Natural killer cell (primary cell): ENCODE measurements around the gene ZNRF3. TPM values are rescaled to one million over a fixed set of nuclear protein-coding genes. Genes with fewer than 3 reads are reported as not detected.
A peak's percentile ranks its signal among the peaks of the same experiment; 100 is the strongest.

Experiments used
- ATAC-seq, 3 donors: fragments of 150-1000 bp in 2 of 3; fragments of 200-7000 bp in 1 of 3; cut with Tn5 transposase; 1 replicate in 1 of 3; 2 replicates in 2 of 3; pipeline ENCODE4 v1.10.0; 2021; ENCODE audit warnings: mild to moderate bottlenecking in 2 of 3, moderate library complexity in 2 of 3
- DNase-seq, 2 donors: peaks; one replicate each; pipeline versions ENCODE4 v3.0.0 to v3.0.0-alpha.2; 2013 to 2021; ENCODE audit warnings: mixed read lengths in 1 of 2
- H3K27ac ChIP-seq: one replicate; pipeline ENCODE4 v1.5.1; 2013; ENCODE audit warnings: mild to moderate bottlenecking, low read length
- H3K27me3 ChIP-seq: one replicate; pipeline ENCODE4 v1.6.1; 2013; ENCODE audit warnings: low read length; ENCODE audit not compliant: control insufficient read depth, insufficient read depth
- H3K36me3 ChIP-seq: one replicate; pipeline ENCODE4 v1.6.1; 2013; ENCODE audit warnings: low read length; ENCODE audit not compliant: control insufficient read depth, insufficient read depth
- H3K4me1 ChIP-seq: one replicate; pipeline ENCODE4 v1.6.1; 2013; ENCODE audit warnings: low read length; ENCODE audit not compliant: control insufficient read depth, insufficient read depth
- H3K4me3 ChIP-seq: one replicate; pipeline ENCODE4 v1.5.1; 2013; ENCODE audit warnings: low read length
- H3K9me3 ChIP-seq: one replicate; pipeline ENCODE4 v1.6.1; 2013; ENCODE audit warnings: low read length; ENCODE audit not compliant: control insufficient read depth, insufficient read depth
- H3K27ac Mint-ChIP-seq, 2 donors: one replicate each; pipeline ENCODE4 v1.8.0; 2022; ENCODE audit warnings: mild to moderate bottlenecking in 2 of 2, mixed read lengths in 2 of 2, moderate library complexity in 1 of 2
- H3K27me3 Mint-ChIP-seq, 2 donors: one replicate each; pipeline ENCODE4 v1.8.0; 2022; ENCODE audit warnings: low read depth in 2 of 2, mixed read lengths in 2 of 2
- H3K36me3 Mint-ChIP-seq: one replicate; pipeline ENCODE4 v1.8.0; 2022; ENCODE audit warnings: mixed read lengths
- H3K4me1 Mint-ChIP-seq, 2 donors: one replicate each; pipeline ENCODE4 v1.8.0; 2022; ENCODE audit warnings: mixed read lengths in 2 of 2
- H3K4me3 Mint-ChIP-seq: one replicate; pipeline ENCODE4 v1.8.0; 2022; ENCODE audit warnings: mild to moderate bottlenecking, moderate library complexity, mixed read lengths
- H3K9me3 Mint-ChIP-seq, 2 donors: one replicate each; pipeline ENCODE4 v1.8.0; 2022; ENCODE audit warnings: mixed read lengths in 2 of 2
- CTCF ChIP-seq: fragments of 200-600 bp; IDR thresholded peaks from one replicate; pipeline ENCODE4 v1.8.0; 2022; ENCODE audit warnings: antibody characterized with exemption
- WGBS: methylation state at CpG from one replicate; pipeline ENCODE4 v1.1.7; 2013; ENCODE audit warnings: missing lambda C conversion rate; ENCODE audit not compliant: insufficient coverage; 5-methylcytosine and 5-hydroxymethylcytosine counted together
- intact Hi-C: fragments of 100-400 bp; cut with micrococcal nuclease; formaldehyde crosslinking; loops from one replicate; pipeline ENCODE4 v1.14.2; 2022
- total RNA-seq, 4 donors: library from RNA; stranded (reverse); fragments of 120-200 nt in 1 of 4; gene quantifications; one replicate each; pipeline versions ENCODE4 v1.2.3 to v1.2.4, GENCODE V29; 2013 to 2022

The ZNRF3 gene
- total RNA-seq, 3 donors from 2014 or later (not counting 1 experiment from before 2014, with no cell fraction given): 0.23 to 0.34 (median 0.33) TPM

- Histone ChIP-seq H3K27me3 (no peaks in the 10 kb centered on the region), H3K4me3 (no peak overlapping the region), H3K36me3 (no peaks in the 10 kb centered on the region), H3K9me3 (no peaks in the 10 kb centered on the region), H3K27ac (no peak overlapping the region), H3K4me1 (peaks cover 7% of the 10 kb centered on the region)
- peaks cover 10 to 16% of the 10 kb centered on the region in 2 donors for H3K4me1 Mint-ChIP-seq
- DNase-seq (no peak), ATAC-seq (no peak)
- H3K27me3 Mint-ChIP-seq: peaks cover 12 to 15% of the 10 kb centered on the region in 2 donors
- no peak for TF ChIP-seq CTCF
- intact Hi-C loops: loop anchor here (5.0 kb wide), 1 partner anchor 61 kb away; no protein-coding TSS in a partner anchor
- no peaks in the 10 kb centered on the region for H3K9me3 Mint-ChIP-seq
- no peak overlapping the region for H3K27ac Mint-ChIP-seq
- H3K4me3 Mint-ChIP-seq: no peak overlapping the region
- H3K36me3 Mint-ChIP-seq: no peaks in the 10 kb centered on the region
- WGBS: 100% methylated on average over 2 of the region's 2 CpGs
These were observed 13.2 kb downstream of the ZNRF3 start for GRCh38 chr22:28896611-28897010.

DNA sequence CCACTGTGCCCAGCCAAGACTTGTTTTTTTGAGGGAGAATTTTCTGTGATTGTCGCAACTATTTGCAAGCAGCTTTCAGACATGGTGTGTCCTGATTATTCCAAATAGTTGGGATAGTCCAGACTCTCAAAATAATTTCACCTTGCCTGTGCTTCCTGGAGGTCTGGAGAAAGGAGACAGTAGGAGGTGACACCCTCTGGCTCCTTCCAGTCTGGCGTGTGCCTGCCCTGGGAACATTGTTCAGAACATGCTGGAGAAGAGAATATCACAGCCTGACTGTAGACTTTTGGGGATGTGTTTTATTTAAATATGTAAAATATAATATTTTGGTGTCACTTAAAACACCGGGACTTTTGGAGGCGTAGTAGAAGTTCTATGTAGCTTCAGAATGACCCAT lies 14.9 kb downstream of the ZNRF3 start:
- Histone ChIP-seq H3K27ac (no peak overlapping the region), H3K4me1 (peaks cover 7% of the 10 kb centered on the region), H3K9me3 (no peaks in the 10 kb centered on the region), H3K36me3 (no peaks in the 10 kb centered on the region), H3K4me3 (no peak overlapping the region), H3K27me3 (no peaks in the 10 kb centered on the region)
- H3K4me1 Mint-ChIP-seq: peaks cover 10 to 16% of the 10 kb centered on the region in 2 donors
- ATAC-seq: no peak
- H3K9me3 Mint-ChIP-seq: no peaks in the 10 kb centered on the region
- DNase-seq: no peak
- intact Hi-C loops: loop anchor here (5.0 kb wide), 1 partner anchor 59 kb away; no protein-coding TSS in a partner anchor
- no peak for TF ChIP-seq CTCF
- peaks cover 10 to 15% of the 10 kb centered on the region in 2 donors for H3K27me3 Mint-ChIP-seq
- no peak overlapping the region for H3K27ac Mint-ChIP-seq
- 100% methylated on average over 4 of the region's 4 CpGs for WGBS
- no peaks in the 10 kb centered on the region for H3K36me3 Mint-ChIP-seq
- no peak overlapping the region for H3K4me3 Mint-ChIP-seq

DNA sequence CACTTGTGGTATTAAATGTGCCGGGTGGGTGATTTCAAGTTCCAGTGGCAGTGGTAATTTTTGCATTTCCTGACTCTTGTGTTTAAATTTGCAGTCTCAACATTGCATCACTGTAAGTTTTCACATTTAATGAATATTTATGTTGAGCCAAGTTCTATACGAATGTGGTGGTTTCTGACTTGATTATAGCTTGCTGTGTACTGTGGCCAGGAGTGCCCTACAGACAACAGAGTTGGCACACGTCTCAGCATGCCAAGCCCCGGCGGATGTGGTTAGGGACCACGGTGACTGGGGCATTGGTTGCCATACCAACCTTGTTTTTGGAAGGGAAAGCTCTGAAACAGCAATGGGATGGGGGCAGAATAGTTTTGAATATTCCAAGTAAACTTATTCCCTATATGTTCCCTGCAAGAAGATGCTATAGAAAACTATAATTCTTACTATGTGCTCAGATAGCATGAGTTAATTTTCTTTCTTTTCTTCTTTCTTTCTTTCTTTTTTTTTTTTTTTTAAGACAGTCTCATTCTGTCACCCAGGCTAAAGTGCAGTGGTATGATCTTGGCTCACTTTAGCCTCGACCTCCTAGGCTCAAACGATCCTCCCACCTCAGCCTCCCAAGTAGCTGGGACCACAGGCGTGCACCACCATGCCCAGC lies 16.0 kb downstream of the ZNRF3 start:
- H3K4me3 Mint-ChIP-seq: peak overlapping the region; percentile 17
- Histone ChIP-seq H3K27ac (no peak overlapping the region), H3K27me3 (no peaks in the 10 kb centered on the region), H3K9me3 (no peaks in the 10 kb centered on the region), H3K4me1 (peaks cover 5% of the 10 kb centered on the region), H3K36me3 (no peaks in the 10 kb centered on the region), H3K4me3 (no peak overlapping the region)
- peak overlapping the region in 1 of 2 donors; percentile 38 for H3K27ac Mint-ChIP-seq
- H3K4me1 Mint-ChIP-seq: peaks cover 10 to 16% of the 10 kb centered on the region in 2 donors
- TF ChIP-seq CTCF: no peak
- no peaks in the 10 kb centered on the region for H3K9me3 Mint-ChIP-seq
- DNase-seq (peak; percentile 36 to 65), ATAC-seq (peak; percentile 75 to 94 (median 85))
- intact Hi-C loops: loop anchor here (5.0 kb wide), 1 partner anchor 58 kb away; no protein-coding TSS in a partner anchor
- no peaks in the 10 kb centered on the region for H3K36me3 Mint-ChIP-seq
- WGBS: 15% methylated on average over 9 of the region's 9 CpGs
- peaks cover 10 to 16% of the 10 kb centered on the region in 2 donors for H3K27me3 Mint-ChIP-seq
